Panc1 (cell line): Measurements from ENCODE around the gene PRDX2.

ENCODE experiments used
- CTCF ChIP-seq: fragments of 450-650 bp; IDR thresholded peaks from 2 replicates; pipeline ENCODE4 v1.5.1; 2017; ENCODE audit warnings: mild to moderate bottlenecking
- POLR2AphosphoS5 ChIP-seq: IDR thresholded peaks from 2 replicates; pipeline ENCODE4 v1.6.1; 2012; ENCODE audit warnings: mild to moderate bottlenecking, low read depth, low read length, moderate library complexity
- REST ChIP-seq, 2 experiments: IDR thresholded peaks; 2 replicates each; pipeline ENCODE4 v1.6.1; 2011 to 2012; ENCODE audit warnings: low read depth in 2 of 2, control low read depth in 1 of 2, low read length in 1 of 2, mild to moderate bottlenecking in 1 of 2, moderate library complexity in 1 of 2; ENCODE audit not compliant: insufficient read depth in 1 of 2
- SIN3A ChIP-seq: IDR thresholded peaks from 2 replicates; pipeline ENCODE4 v1.6.1; 2012; ENCODE audit warnings: low read depth, mild to moderate bottlenecking, low read length, moderate library complexity, borderline replicate concordance; ENCODE audit not compliant: insufficient read depth
- TCF7L2 ChIP-seq: IDR thresholded peaks from 2 replicates; pipeline ENCODE4 v1.6.1; 2011; ENCODE audit warnings: mild to moderate bottlenecking, low read depth, low read length, inconsistent platforms

GRCh38 chr19:12842511-12842910, 40.9 kb upstream of the PRDX2 start:
- TF ChIP-seq CTCF (no peak), POLR2AphosphoS5 (no peak), REST (IDR thresholded peaks at IDR 0.05; ENCODE audit: insufficient read depth in 1 of 2, low read depth in 2 of 2, low read length in 1 of 2) (no peak), TCF7L2 (no peak), SIN3A (no peak)
